Fibroblast of pulmonary artery (primary cell): ENCODE results near the gene ACTL8.

Source experiments
- DNase-seq: peaks from one replicate; pipeline ENCODE4 v3.0.0-alpha.2; 2010; ENCODE audit warnings: low read depth
- H3K4me3 ChIP-seq: replicated peaks from 2 replicates; pipeline ENCODE4 v1.5.1; 2011; ENCODE audit warnings: low read depth, mild to moderate bottlenecking, control low read depth, low read length, moderate library complexity
- CTCF ChIP-seq: IDR thresholded peaks from 2 replicates; pipeline ENCODE4 v1.5.1; 2011; ENCODE audit warnings: mild to moderate bottlenecking, control low read depth, low read length, inconsistent platforms; ENCODE audit errors: missing control alignments

The ACTL8 gene

GRCh38 chr1:17755120-17755519 is at the start of gene ACTL8:
Gene ACTL8, plus strand, starts transcription at chr1:17755333. Its CDS starts 67,676 bp downstream, at chr1:17823009.
- H3K4me3 ChIP-seq = no peak within 1 kb of the TSS
- peak; percentile 10 for TF ChIP-seq CTCF
- no peak for DNase-seq

- H3K4me3 ChIP-seq = no peak overlapping the region
- TF ChIP-seq CTCF = no peak
- DNase-seq = no peak
Observed at GRCh38 chr1:17706445-17706844, 48.7 kb upstream of the ACTL8 start.

GRCh38 chr1:17709981-17710380 is 45.2 kb upstream of the ACTL8 start:
- TF ChIP-seq CTCF = no peak
- DNase-seq = no peak
- H3K4me3 ChIP-seq = no peak overlapping the region

GRCh38 chr1:17710889-17711576 is 44.1 kb upstream of the ACTL8 start:
- no peak for DNase-seq
- TF ChIP-seq CTCF = no peak
- no peak overlapping the region for H3K4me3 ChIP-seq

GRCh38 chr1:17711577-17711910 is 43.6 kb upstream of the ACTL8 start:
- TF ChIP-seq CTCF = no peak
- H3K4me3 ChIP-seq = no peak overlapping the region
- DNase-seq = no peak

- TF ChIP-seq CTCF = no peak
- no peak for DNase-seq
- no peak overlapping the region for H3K4me3 ChIP-seq
Observed at GRCh38 chr1:17711941-17712340, 43.2 kb upstream of the ACTL8 start.

GRCh38 chr1:17713993-17714392 is 41.1 kb upstream of the ACTL8 start:
- DNase-seq = no peak
- TF ChIP-seq CTCF = no peak
- H3K4me3 ChIP-seq = no peak overlapping the region
